Measurements from ENCODE around the gene NUCKS1.

NUCKS1 gene, protein sequence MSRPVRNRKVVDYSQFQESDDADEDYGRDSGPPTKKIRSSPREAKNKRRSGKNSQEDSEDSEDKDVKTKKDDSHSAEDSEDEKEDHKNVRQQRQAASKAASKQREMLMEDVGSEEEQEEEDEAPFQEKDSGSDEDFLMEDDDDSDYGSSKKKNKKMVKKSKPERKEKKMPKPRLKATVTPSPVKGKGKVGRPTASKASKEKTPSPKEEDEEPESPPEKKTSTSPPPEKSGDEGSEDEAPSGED

DNA sequence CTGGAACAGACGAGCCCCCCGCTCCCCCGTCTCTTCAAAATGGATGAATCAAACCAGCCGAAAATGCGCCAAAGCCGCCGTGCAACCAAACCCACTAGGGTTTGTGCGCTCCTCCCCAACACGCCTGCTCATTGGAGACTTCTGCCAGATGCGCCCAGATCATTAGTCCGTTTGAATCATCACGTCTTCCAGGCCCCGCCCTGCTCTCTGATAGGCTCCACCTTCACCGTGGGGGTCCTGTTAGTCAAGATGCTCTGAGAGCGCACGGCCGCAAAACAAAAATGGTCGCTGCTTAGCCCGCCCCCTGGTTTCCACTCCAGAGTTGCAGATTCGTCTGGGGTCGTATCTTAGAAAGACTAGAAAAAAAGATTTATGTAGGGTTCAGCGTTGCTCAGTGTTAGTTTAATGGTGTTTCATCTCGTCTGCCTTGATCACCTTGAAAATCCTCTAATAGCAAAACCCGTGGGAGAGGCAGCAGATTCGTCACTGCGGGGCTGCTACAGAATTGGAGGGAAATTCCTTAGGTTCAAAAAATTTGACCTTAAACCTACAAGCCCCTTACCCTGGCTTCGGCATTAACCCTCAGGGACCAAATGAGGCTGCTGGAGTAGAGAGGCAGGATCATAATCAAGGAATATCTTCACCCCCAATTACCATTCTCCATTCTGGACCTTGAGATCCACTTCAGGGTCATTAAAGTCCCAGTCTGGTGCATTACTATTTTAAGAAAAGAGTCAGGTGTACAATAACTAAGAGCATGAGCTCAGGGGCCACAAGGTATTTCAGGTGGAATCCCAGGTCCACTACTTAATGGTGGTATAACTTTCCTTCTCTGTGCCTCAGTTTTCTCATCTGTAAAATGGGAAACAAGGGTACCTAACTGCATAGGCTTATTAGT, at the start of gene NUCKS1:
Gene NUCKS1 (minus strand): TSS at position 45 of the 898 bp plus-strand sequence. CDS start 209 bp downstream, outside the sequence.
- DNase-seq, result peak; percentile 98

DNA sequence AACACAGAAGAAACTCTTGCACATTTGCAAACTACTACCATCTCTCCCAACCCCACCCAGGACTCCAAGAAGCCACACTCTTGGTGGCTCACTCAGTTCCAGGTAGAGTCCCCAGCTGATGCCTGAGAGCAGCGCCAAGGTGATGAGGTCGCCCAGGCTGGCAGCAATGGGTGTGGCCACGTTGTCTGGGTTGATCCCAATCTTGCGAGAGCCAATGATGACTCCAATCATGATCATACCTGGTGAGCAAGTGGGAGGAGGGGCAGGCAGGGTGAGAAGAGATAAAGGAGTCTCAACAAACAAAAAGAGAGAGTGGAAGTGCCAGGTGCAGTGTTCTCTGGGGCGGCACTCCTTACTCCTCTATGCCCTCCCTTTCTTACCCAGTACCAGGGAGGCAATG, 48.6 kb upstream of the NUCKS1 start:
- no peak for DNase-seq

DNA sequence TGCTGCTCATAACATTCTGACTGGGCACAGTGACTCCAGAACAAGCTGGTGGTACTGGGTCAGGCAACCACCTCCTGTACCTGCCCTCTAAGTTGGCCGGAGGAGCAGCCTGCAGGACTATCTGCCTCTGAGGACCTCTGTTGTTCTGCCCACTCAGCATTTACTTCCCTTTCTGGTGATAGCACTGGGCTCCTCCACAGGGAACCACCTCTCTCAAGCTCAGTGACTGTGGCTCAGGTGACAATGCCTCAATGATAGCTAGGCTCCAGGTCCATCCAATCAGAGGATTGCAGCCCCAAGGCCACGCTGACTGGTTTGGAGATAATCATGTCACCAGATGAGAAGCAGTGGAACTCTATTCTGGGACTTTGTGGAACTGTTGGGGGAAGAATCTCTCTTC, 47.2 kb upstream of the NUCKS1 start:
- DNase-seq, result peak; percentile 11

DNA sequence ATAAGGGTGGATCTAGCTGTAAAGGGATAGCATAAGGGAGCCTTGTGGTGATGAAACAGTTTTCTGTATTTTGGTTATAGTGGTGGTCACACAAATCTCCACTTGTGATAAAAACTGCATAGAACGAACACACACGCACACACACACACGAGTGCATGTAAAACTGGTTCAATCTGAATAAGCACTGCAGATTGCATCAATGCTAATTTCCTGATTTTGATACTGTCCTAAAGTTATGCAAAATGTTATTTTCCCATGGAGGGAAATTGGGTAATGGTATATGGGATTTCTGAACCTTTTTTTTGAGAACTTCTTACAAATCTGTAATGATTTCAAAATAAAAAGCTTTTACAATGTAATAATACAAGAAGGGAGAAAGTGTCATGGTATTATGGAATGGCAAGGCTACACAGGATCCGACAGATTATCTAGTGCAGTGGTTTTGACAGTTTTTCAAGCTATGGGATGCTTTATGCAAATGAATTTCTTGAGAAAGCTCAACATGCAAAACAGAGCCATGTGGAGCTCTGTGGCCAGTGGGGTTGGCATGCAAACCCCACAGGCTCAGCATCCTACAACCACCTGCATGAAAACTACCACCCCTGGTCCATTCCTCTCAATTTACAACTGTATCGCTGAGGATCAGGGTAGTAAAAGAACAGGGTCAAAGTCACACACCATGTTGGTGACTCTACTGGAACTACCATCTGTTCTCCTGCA, 44.2 kb upstream of the NUCKS1 start:
- DNase-seq, result peak; percentile 76

DNA sequence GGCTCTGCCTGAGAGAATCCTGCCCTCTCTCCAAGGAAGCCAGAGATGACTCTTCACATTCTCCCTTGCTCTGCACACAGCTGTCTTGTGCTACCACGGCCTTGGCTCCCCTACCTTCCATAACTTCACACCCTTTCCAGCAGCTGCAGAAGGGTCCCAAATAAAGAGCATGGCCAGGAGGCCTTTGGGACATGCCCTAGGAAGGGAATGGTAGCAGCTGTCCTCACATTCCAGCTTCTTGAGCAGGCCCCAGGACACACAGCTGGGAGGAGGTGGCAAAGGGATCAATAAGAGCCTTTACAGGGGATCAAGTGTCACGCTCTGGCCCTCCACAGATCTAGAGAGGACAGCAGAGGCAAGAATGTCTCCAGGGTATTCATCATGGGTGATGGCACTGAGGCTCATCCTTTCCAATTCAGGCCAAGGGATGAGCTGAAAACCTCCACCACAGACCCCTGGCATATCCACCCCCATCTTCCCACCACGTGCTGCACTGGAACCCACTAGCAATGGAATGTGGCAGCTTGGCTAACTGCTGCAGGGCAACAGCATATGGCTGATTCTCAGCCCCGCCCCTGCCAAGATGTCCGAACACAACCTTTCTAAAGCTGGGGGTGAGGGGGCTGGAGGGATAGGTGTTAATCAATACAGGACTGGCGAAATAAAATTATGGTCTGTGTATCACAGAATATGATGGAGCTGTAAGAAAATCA, 43.1 kb upstream of the NUCKS1 start:
- no peak for DNase-seq

DNA sequence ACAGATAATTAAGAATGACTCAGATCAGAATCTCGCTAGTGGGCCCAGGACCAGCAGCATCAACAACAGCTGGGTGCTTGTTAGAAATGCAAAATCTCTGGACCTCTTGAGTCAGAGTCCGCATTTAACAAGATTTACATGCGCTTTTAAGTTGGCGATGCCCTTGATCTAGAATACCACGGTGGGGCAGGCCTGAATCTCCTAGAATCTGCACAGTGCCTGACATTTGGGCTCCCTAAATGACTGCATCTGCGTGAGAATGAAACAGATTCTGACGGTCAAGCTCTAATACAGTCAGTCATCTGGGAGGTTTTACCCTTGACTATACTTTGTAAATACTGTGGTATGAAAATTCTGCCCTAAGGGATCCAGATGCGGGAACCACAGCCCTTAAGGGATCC, 42.5 kb upstream of the NUCKS1 start:
- DNase-seq, result no peak

DNA sequence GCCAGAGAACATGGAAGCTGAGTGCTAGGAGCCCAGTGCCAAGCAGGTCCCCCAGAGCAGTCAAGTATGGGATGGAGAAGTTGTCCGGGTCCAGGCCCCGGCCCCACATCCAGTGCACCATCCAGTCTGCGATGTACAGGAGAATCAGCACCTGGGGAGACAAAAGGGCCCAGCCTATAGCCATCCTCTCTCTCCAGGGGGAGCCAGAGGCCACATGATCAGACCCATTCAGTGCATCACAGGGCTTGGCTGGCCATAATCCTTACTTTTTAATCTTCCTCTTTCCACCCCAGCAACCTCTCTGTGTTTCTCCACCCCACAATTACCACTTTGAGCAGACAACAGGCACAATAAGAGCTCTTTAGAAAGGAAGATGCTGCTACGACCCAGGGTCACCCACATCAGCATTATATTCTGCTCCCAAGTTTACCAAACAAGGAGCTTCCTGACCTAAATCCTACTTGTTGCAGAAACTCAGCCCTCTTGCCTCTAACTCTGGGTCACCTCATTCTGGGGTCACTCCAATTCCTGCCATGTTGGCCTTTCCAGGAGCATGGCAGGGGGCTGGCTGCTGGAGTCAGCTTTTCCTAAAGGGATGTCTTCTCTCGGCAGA, 41.7 kb upstream of the NUCKS1 start:
- peak; percentile 69 for DNase-seq

DNA sequence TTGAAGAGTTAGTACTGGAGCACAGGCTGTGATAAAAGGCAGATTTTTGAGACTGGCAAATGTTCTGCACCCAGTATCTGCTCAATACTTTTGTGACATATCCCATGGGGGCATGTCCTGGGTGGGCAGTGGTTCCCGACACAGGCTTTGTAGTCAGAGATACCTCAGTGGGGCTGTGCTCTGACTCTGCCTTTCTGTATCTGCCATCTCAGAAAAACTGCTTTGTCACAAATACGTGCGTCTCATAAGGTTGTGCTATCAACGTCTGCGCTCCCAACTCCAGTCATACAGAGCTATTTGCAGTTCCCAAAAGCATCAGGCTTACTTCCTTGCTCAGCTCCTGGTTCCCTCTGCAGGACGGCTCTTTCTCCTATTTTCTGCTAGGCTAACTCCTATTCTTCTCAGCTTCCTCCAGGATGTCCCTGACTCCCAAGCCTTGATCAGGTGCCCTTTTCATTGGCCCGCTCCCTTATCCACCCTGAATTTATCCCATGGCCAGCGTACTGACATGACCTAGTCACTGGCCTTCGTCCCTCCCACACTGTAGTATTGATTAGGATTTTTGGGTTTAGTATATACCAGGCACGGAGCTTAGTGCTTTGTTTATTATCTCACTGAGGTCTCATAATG, 37.4 kb upstream of the NUCKS1 start:
- DNase-seq, result no peak

DNA sequence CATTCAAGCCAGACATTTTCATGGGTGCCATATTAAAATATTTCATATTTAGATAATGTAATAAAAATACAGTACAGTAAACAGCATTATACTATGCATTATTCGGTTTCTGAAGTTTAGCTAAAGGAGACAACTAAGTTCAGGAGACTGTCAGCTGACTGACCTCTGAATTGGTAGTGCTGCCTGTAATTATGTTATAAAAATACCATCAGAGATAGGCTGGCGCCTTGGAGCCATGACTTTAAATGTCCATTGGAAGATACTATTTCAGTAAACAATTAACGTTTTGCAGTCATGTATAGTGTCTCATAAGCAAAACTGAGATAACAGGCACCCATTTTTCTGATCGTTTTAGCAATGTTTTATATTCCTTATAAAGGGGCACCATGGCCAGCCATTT, 36.6 kb upstream of the NUCKS1 start:
- DNase-seq, result no peak

DNA sequence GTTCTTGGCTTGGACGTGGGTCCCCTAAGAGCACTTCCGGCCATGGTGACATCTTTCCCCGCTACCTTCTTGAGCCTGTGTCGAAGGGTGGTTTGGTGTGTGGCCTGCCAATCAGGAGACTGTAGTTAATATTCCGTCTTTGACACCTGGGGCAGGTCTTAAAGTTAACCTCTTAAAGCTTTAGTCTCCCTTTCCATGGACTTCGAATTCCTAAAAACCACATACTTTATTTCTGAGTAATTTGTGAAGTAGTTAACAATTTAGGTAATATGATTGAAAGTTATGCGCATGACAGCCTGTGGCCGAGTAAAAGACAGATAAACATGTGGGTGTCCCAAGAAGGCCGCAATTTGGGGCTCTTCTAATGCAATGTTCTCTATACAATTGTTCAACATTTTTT, 35.5 kb upstream of the NUCKS1 start:
- DNase-seq, result no peak

DNA sequence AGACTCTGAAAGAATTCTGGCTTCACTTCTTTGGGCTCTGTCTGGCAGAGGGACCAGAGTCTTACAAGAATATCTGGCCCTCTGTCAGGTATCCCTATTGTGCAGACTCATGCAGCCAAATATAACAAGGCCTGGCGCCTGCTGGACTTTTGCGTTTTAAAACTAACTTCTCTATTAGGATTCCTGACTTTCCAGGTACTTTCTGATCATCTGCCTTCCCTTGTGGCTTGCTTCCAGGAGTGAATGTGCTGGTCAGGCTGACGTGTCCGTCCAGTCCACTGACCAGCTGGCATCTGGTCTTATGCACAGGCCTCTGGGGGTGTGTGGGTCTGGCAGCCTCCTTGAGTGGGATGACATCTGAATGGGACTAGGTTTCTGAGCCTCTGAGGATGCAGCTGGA, 33.9 kb upstream of the NUCKS1 start:
- DNase-seq, result no peak

DNA sequence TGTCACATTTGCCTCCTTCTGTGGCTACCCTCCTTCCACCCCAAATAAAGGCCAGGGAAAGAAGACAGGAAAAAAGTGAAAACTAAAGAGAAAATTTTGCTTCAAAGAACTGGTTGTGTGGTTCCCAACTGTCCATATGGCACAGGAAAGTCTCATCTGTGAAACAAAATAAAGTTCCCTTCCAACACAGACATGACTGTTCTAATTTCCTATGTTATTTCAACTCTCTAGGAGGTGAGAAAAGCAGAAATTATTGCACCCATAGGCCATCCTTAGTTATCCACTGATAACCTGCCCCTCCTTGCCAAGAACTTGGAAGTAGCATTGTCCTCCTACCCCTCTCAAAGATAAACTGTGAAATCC, 33.4 kb upstream of the NUCKS1 start:
- DNase-seq, result no peak

DNA sequence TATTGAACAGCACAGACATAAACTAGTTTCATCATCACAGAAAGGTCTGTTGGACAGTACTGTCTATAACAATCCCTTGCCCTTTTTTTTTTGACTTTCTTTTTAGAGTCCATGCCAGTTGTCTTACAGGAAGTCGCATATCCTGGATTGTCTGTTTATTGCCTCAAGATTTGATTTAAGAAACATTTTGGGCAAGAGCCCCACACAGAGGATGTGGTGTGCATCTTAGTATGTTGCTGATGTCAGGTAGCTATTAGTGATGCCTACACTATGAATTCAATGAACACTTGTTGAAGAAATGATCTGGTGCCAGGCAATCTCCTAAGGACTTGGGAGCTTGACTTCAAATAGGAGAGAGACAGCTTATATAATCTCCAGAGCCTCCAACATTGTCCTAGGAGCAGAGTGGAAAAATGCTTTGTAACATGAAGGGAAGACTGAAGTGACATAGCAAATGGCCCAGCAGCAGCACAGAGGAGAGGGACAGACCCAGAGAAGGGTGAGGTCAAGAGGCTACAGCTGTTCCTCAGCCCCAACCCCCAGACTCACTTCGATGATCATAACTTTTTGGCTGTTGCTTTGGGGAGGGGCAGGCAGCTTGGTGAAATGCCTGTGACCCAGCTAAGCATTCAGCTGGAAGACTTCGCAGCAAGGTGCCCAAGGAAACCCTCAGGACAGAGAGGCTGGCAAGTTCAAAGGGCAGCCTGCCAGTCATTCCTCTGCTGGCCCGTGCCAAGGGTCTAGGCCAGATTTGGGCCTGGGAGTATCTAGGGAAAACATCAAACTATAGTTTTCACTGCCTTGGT, 32.8 kb upstream of the NUCKS1 start:
- DNase-seq, result no peak

DNA sequence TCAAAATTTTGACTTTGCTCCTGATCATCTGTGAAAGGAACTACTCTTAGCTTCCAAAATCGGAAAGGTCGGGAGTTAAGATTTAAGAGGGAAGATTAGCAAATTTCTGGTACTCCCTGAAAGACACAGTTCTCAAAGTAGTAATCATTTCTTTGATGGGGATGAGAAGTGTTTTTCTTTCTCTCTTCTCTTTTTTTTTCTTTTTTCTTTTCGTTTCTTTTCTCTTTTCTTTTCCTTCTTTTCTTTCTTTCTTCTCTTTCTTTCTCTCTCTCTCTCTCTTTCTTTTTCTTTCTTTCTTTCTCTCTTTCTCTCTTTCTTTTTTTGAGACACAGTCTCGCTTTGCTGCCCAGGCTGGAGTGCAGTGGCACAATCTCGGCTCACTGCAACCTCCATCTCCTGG, 30.4 kb upstream of the NUCKS1 start:
- no peak for DNase-seq

DNA sequence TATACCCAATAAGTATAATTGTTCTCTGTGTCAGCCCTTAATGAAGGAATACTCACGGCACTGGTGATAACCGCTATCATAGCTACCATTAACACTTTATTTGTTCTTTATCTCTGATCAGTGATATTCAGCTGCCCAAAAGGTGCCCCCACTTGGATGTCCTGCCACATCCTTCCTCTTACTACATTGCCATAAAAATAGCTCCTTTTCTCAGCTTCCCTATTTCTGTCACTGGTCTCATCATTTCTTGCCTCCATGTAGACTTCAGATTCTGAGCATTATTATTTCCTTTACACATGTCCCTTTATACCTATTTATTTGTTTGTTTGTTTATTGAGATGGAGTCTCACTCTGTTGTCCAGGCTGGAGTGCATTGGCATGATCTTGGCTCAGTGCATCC, 28.0 kb upstream of the NUCKS1 start:
- DNase-seq, result peak; percentile 47

DNA sequence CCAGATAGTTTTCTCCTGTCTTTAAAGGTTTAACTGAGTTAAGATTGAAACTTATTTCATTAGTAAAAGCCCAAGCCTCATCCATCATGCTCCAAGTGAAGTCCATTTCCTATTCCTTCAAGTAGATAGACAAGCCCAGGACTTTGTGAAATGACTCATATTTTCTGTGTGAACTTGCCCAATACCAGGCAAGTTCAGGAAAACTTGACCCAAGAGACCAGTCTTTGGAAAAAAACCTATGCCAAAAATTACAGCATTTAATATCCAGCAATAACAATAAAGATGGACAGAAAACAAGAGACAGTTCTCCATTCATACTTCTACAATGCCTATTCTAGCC, 25.7 kb upstream of the NUCKS1 start:
- peak; percentile 76 for DNase-seq

DNA sequence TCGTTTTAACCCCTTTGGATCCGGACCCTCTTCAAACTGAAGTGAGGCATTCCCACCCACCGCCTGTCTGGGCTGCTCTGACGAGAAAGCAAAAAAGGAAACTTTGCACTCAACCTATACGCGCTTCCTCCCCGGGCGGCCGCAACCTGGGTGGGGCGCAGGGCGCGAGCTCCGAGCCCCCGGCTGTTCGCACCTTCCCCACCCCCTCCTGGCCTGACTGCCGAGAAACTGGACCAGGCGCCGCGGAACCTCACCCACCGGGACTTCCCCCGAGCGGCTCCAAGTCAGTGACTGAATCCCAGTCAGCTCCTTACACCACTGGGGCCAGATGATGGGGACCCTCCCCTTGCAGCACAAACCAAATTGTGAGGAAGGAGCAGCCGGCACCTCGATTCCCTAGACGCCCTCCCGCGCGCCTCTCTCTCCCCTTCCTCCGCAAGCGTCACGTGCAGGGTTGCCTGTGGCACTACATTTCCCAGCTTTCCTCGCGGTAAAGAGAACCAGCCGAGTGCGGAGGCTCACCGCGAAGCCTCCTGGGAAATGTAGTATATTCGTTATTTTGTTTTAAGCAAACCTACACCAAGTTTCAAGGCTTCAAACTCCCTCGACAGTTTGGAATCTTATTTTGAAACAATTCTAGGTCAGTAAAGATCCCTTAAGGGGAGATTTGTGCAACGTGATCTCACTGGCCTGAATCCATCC, 25.2 kb upstream of the NUCKS1 start, which contains the start of gene RAB29:
Gene RAB29 (minus strand): TSS at position 468 of the 702 bp plus-strand sequence. CDS start 526 bp downstream, outside the sequence.
- DNase-seq, result peak; percentile 90

DNA sequence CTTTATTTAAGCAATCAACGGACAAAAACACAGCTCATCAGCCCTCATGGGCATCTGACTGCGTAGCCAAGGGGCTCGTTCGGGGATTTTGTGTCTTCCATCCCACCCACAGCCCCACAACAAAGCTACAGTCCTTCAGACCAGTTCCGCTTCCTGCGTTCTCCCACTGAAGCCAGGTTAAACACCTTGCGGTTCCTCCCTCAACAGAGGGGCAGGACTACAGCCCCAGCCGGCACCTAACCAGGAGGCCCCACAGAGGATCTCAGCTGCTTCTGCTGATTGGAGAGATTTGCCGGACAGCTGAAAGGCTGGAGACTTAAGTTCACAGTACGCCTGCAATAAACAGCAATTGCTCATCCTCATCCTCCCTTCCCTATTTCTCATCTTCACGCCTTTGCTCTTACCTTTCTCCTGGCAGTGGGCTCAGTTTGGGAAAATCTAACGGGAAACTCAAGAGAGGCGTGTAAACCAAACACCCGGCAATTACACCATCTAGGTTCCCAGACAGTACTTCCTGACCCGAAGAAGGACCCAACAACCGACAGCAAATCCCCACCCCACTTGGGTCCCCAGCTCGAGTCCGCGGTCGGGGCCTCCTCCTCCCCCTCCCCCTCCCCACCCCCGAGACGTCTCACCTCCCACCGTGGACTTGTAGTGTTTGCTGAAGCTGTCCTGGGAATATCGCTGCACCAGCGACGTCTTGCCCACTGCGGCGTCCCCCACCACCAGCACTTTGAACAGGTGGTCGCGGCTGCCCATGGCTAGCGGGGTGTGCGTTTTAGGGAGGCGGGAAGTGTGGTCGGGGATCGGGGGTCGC, 24.4 kb upstream of the NUCKS1 start:
- DNase-seq, result peak; percentile 71

DNA sequence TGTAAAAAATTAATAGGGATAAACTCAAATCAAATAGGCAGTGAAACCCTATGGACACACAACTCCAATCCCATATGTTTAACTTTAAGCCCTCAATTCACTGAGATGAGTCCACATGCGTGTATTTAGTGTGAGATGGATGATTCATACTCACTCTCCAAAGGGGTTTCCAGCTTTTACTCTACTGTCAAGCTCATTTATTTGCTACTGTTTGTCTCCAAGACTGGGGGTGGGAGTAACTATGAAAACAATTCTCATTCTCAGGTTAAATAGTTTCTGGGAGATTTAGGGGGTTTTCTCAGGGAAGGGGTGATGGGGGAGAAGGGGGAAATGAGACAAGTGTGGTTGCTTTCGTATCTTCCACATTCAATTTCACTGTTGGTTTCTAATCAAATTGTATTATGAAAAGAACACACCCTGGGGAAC, 22.6 kb upstream of the NUCKS1 start:
- DNase-seq, result peak; percentile 82

DNA sequence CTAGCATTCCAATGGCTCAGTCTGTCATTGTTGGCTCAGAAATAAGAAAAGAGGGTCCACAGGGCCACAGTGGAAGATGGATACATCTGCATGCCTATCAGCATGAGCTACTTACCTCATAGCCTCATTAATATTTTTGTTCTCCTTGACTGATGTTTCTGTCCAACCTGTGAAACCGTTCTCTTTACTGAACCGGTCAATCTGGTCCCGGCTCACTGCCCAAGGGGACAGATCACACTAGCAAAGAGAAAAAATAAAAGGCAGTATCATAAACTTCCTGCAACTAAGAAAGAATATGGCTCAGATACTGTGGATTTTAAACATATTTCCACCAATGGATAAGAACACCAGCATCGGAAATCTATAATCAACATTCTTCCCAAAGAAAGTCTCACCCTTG, 20.6 kb upstream of the NUCKS1 start:
- no peak for DNase-seq

All from suppressor macrophage treated with lipopolysaccharide for 4 hours (primary cell).